ENCODE data around the gene C1QTNF9.

DNA sequence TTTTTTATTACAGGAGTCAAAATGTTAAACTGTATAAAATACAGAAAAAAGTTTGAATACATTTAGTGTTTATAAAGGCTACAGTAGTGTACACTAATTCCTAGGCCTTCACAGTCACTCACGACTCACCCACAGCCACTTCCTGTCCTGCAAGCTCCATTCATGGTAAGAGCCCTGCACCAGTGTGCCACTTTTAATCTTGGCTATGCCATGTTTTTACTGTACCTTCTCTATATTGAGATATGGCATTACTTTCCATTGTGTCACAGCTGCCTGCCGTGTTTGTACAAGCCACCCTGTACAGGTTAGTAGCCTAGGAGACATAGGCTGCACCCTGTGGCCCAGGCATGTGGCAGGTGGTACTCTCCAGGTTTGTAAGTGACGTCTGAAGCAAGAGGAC lies 32.1 kb downstream of the C1QTNF9 start:
- TF ChIP-seq, protein P1, sequence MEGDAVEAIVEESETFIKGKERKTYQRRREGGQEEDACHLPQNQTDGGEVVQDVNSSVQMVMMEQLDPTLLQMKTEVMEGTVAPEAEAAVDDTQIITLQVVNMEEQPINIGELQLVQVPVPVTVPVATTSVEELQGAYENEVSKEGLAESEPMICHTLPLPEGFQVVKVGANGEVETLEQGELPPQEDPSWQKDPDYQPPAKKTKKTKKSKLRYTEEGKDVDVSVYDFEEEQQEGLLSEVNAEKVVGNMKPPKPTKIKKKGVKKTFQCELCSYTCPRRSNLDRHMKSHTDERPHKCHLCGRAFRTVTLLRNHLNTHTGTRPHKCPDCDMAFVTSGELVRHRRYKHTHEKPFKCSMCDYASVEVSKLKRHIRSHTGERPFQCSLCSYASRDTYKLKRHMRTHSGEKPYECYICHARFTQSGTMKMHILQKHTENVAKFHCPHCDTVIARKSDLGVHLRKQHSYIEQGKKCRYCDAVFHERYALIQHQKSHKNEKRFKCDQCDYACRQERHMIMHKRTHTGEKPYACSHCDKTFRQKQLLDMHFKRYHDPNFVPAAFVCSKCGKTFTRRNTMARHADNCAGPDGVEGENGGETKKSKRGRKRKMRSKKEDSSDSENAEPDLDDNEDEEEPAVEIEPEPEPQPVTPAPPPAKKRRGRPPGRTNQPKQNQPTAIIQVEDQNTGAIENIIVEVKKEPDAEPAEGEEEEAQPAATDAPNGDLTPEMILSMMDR (IDR thresholded peaks at IDR 0.05) = no peak
- no peak for TF ChIP-seq EZH2 (IDR thresholded peaks at IDR 0.05)
